AG04450 (cell line): ENCODE measurements around the gene PIK3R3. TPM values are rescaled to one million over a fixed set of nuclear protein-coding genes. Genes with fewer than 3 reads are reported as not detected.

Source experiments
- polyA plus RNA-seq: library from polyadenylated mRNA; depleted of rRNA; stranded (reverse); fragments of >200 nt; gene quantifications from 2 replicates; pipeline ENCODE4 v1.2.3, GENCODE V29; 2011; rRNA removed
- small RNA-seq: library from RNA; depleted of rRNA; stranded (forward); fragments of <200 nt; gene quantifications from one replicate; pipeline ENCODE3, GENCODE V24; 2012; ENCODE audit warnings: low read depth; ENCODE audit not compliant: insufficient read length

The PIK3R3 gene
- polyA plus RNA-seq, 1 experiment = 14.5 TPM

Small RNAs within 50 kb of the gene (small RNA-seq; reads per million reads assigned to genes)
- gene AL358075.3 = not detected
- not detected for gene AL672043.1

Other genes with a start within 250 kb of the PIK3R3 start
- 0.43 and 0.45 TPM in 2 replicates for gene TSPAN1, start 42.5 kb upstream of the PIK3R3 start, polyA plus RNA-seq
- gene P3R3URF, start 43.9 kb upstream of the PIK3R3 start, polyA plus RNA-seq = not detected in 2 replicates
- 41.9 and 50.8 TPM in 2 replicates for gene POMGNT1, start 65.8 kb upstream of the PIK3R3 start, polyA plus RNA-seq
- 2.4 and 2.6 TPM in 2 replicates for gene LURAP1, start 70.7 kb upstream of the PIK3R3 start, polyA plus RNA-seq
- gene RAD54L, start 115.1 kb upstream of the PIK3R3 start, polyA plus RNA-seq = 1.8 and 1.9 TPM in 2 replicates
- 66.3 and 80.2 TPM in 2 replicates for gene LRRC41, start 171.0 kb upstream of the PIK3R3 start, polyA plus RNA-seq
- 611 and 757 TPM in 2 replicates for gene UQCRH, start 171.1 kb upstream of the PIK3R3 start, polyA plus RNA-seq
- gene NSUN4, start 208.2 kb upstream of the PIK3R3 start, polyA plus RNA-seq = 18.4 and 21.4 TPM in 2 replicates